Measurements from ENCODE around the gene KRTAP5-10.

- TF ChIP-seq POLR2A (IDR thresholded peaks at IDR 0.05; ENCODE audit: low read depth, low read length) (no peak), CTCF (IDR thresholded peaks at IDR 0.05; ENCODE audit: extremely low read depth in 1 of 2, insufficient read depth in 1 of 2, low read depth in 1 of 2, low read length in 2 of 2) (no peak), MYC (IDR thresholded peaks at IDR 0.05; ENCODE audit: low read depth, low read length) (no peak), GATA2 (IDR thresholded peaks at IDR 0.05; ENCODE audit: insufficient read depth, insufficient read length, low read depth, low read length) (no peak), EZH2 (IDR thresholded peaks at IDR 0.05; ENCODE audit: borderline replicate concordance, low read depth, low read length, severe bottlenecking) (no peak), POLR2AphosphoS5 (IDR thresholded peaks at IDR 0.05; ENCODE audit: insufficient read depth, low read depth, low read length) (no peak), FOS (IDR thresholded peaks at IDR 0.05; ENCODE audit: borderline replicate concordance, insufficient read depth, low read length) (no peak)
Measured at GRCh38 chr11:71551711-71552110, 13.7 kb upstream of the KRTAP5-10 start.
